Parathyroid adenoma (tissue), 2 donors: Measurements from ENCODE around the gene IGF1R.

Source experiments
- H2AFZ ChIP-seq: fragments of 300-600 bp; sonication (generic); one replicate; pipeline ENCODE4 v1.7.0; 2017; ENCODE audit warnings: antibody characterized with exemption, mild to moderate bottlenecking
- H3K27ac ChIP-seq: fragments of 300-600 bp; sonication (generic); one replicate; pipeline ENCODE4 v1.7.0; 2017
- H3K27me3 ChIP-seq: fragments of 300-600 bp; sonication (generic); one replicate; pipeline ENCODE4 v1.7.0; 2017; ENCODE audit warnings: low read length; ENCODE audit not compliant: control insufficient read depth, insufficient read depth
- H3K36me3 ChIP-seq: fragments of 300-600 bp; sonication (generic); one replicate; pipeline ENCODE4 v1.7.0; 2017; ENCODE audit warnings: low read length; ENCODE audit not compliant: control insufficient read depth, insufficient read depth
- H3K4me1 ChIP-seq: fragments of 300-600 bp; sonication (generic); one replicate; pipeline ENCODE4 v1.7.0; 2017; ENCODE audit warnings: control low read depth
- H3K4me2 ChIP-seq: fragments of 300-600 bp; sonication (generic); one replicate; pipeline ENCODE4 v1.7.0; 2017; ENCODE audit warnings: low read length
- H3K4me3 ChIP-seq: fragments of 300-600 bp; sonication (generic); one replicate; pipeline ENCODE4 v1.7.0; 2017; ENCODE audit warnings: low read depth, low read length
- H3K79me2 ChIP-seq: fragments of 300-600 bp; sonication (generic); one replicate; pipeline ENCODE4 v1.7.0; 2017; ENCODE audit warnings: control low read depth
- H3K9ac ChIP-seq: fragments of 300-600 bp; sonication (generic); one replicate; pipeline ENCODE4 v1.7.0; 2017; ENCODE audit warnings: mild to moderate bottlenecking
- H3K9me3 ChIP-seq: fragments of 300-600 bp; sonication (generic); one replicate; pipeline ENCODE4 v1.7.0; 2017; ENCODE audit warnings: low read length; ENCODE audit not compliant: control insufficient read depth
- CTCF ChIP-seq: fragments of 300-600 bp; sonication (generic); IDR thresholded peaks from one replicate; pipeline ENCODE4 v1.7.0; 2017; ENCODE audit warnings: antibody characterized with exemption, mild to moderate bottlenecking
- donor health status: primary hyperparathyroidism.

IGF1R gene

GRCh38 chr15:98731712-98732450 is 83.5 kb downstream of the IGF1R start:
- peaks cover 5% of the 10 kb centered on the region for H3K4me1 ChIP-seq
- no peak overlapping the region for H3K9ac ChIP-seq
- H3K27me3 ChIP-seq = no peaks in the 10 kb centered on the region
- H3K4me3 ChIP-seq = no peak overlapping the region
- H2AFZ ChIP-seq = no peak overlapping the region
- H3K27ac ChIP-seq = no peak overlapping the region
- H3K36me3 ChIP-seq = no peaks in the 10 kb centered on the region
- peaks cover 19% of the 10 kb centered on the region for H3K79me2 ChIP-seq
- no peak overlapping the region for H3K4me2 ChIP-seq
- TF ChIP-seq CTCF = no peak
- no peaks in the 10 kb centered on the region for H3K9me3 ChIP-seq

GRCh38 chr15:98733098-98733497 is 84.8 kb downstream of the IGF1R start:
- H2AFZ ChIP-seq = no peak overlapping the region
- no peaks in the 10 kb centered on the region for H3K4me1 ChIP-seq
- H3K27ac ChIP-seq = no peak overlapping the region
- H3K27me3 ChIP-seq = no peaks in the 10 kb centered on the region
- peaks cover 18% of the 10 kb centered on the region for H3K79me2 ChIP-seq
- H3K9ac ChIP-seq = no peak overlapping the region
- H3K4me3 ChIP-seq = no peak overlapping the region
- no peak overlapping the region for H3K4me2 ChIP-seq
- H3K36me3 ChIP-seq = no peaks in the 10 kb centered on the region
- no peaks in the 10 kb centered on the region for H3K9me3 ChIP-seq
- no peak for TF ChIP-seq CTCF

- no peak overlapping the region for H3K27ac ChIP-seq
- H3K27me3 ChIP-seq = no peaks in the 10 kb centered on the region
- H3K79me2 ChIP-seq = peaks cover 11% of the 10 kb centered on the region
- H3K4me3 ChIP-seq = no peak overlapping the region
- H3K9ac ChIP-seq = no peak overlapping the region
- H3K9me3 ChIP-seq = no peaks in the 10 kb centered on the region
- H3K36me3 ChIP-seq = no peaks in the 10 kb centered on the region
- H2AFZ ChIP-seq = no peak overlapping the region
- H3K4me2 ChIP-seq = no peak overlapping the region
- no peak for TF ChIP-seq CTCF
- H3K4me1 ChIP-seq = no peaks in the 10 kb centered on the region
These were observed 86.3 kb downstream of the IGF1R start for GRCh38 chr15:98734466-98735199.

- no peak overlapping the region for H3K9ac ChIP-seq
- H2AFZ ChIP-seq = no peak overlapping the region
- TF ChIP-seq CTCF = no peak
- no peaks in the 10 kb centered on the region for H3K9me3 ChIP-seq
- H3K27me3 ChIP-seq = no peaks in the 10 kb centered on the region
- no peak overlapping the region for H3K27ac ChIP-seq
- no peak overlapping the region for H3K4me3 ChIP-seq
- no peaks in the 10 kb centered on the region for H3K36me3 ChIP-seq
- no peaks in the 10 kb centered on the region for H3K4me1 ChIP-seq
- H3K79me2 ChIP-seq = peaks cover 11% of the 10 kb centered on the region
- H3K4me2 ChIP-seq = no peak overlapping the region
These were observed 87.0 kb downstream of the IGF1R start for GRCh38 chr15:98735304-98735703.
